Bone marrow (tissue), 2 donors: ENCODE data around the gene HMGB3.
"Not testable (repeated sequence)": the region's sequence is repeated elsewhere in the genome, so short reads cannot be mapped to it uniquely, and the experiment has no call there.

Source experiments
- DNase-seq, 2 donors: peaks; one replicate each; lab custom pipeline; 2025; lab: John Stamatoyannopoulos, UW

Gene HMGB3

GRCh38 chrX:150977411-150978162, 5.5 kb upstream of the HMGB3 start:
- no peak for DNase-seq

GRCh38 chrX:150980186-150980585, 2.9 kb upstream of the HMGB3 start:
- DNase-seq = no peak

DNA sequence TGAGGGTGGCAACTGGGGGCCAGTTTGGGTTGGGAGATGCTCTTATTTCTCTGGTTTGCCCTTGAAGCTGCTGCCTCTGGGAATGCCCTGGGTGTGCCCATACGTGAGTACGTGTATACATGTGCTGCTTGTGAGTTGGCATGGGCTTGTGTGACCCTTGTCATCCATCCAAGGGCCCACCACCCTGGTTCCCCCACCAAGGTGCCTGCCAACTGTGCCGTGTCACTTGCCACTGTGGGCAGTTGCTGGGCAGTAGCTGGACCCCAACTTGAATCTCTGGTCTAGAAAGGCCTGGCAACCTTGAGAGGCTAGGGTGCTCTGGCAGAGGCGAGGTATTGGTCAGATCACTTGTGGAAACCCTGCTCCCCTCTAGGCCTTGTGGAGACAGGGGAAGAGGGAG, 2.4 kb upstream of the HMGB3 start:
- DNase-seq = no peak

DNA sequence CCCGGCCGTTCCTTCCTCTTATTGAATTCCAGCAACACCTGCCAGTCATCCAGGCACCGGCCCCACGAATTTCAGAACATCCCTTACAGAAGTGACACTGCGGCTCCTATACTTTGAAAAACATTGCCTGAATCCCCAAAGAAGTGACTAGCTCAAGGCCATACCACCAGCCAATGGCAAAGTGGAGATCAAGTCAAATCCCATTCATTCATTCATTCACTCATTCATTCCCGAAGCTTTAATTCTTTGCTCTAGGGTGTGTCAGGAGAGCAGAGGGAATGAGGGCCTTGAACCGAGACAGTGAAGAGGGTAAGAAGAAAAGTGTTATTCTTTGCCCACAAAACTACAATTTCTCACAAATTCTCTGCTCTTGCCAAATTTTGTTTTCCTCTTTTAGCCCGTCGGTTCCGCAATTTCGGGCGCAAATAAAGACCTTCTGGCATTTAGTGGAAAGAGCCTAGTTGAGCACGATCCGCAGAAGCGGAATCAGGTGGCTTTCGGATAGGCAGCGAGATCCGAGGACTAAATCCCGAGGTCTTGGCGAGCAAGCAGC, 824 bp upstream of the HMGB3 start:
- no peak for DNase-seq

- no peak for DNase-seq
Measured at GRCh38 chrX:150983521-150984168, 510 bp downstream of the HMGB3 start.

GRCh38 chrX:150984169-150984824, 1.2 kb downstream of the HMGB3 start:
- DNase-seq = no peak

- DNase-seq = not testable (repeated sequence)
Measured at GRCh38 chrX:150987687-150988086, 4.6 kb downstream of the HMGB3 start.

- DNase-seq = no peak
Measured at GRCh38 chrX:150989420-150989819, 6.3 kb downstream of the HMGB3 start.

GRCh38 chrX:150990910-150991309, 7.8 kb downstream of the HMGB3 start:
- DNase-seq = no peak

DNA sequence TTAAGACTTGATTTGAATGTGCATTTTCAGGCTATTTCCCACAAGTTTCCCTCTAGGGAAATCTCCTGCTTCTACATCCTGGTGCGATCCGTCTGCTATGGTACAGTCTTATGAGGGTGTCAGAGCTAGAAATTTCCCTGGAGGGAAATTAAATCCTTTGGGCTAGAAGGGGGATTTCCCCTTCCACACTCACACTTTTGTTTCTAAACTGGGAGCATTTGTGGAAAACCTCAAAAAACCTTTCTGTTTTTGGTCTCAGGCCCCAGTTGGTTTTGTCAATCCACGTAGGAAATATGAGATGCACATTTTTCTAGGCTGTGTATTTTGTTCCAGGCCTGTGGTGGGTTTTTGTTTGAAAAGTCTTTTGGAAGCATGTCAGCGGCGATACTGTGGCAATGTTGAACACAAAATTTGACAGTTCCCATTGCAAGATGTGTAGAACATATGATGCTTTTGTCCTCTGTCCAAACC, 17.8 kb downstream of the HMGB3 start:
- no peak for DNase-seq

DNA sequence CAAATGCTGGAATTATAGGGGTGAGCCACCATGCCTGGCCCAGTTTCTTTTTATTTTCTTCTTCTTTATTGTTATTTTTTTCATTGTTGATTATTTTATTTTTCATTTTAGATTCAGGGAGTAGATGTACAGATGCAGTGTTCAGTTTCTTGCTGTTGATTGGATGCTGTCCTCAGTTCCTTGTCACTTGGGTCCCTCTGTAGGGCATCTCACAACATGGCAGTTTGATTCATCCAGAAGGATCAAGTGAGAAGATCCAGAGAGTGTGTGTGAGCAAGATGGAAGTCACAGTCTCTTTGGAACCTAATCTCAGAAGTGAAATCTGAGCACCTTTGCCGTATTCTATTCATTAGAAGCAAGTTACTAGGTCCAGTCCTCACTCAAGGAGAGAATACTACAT, 20.9 kb downstream of the HMGB3 start:
- no peak for DNase-seq

DNA sequence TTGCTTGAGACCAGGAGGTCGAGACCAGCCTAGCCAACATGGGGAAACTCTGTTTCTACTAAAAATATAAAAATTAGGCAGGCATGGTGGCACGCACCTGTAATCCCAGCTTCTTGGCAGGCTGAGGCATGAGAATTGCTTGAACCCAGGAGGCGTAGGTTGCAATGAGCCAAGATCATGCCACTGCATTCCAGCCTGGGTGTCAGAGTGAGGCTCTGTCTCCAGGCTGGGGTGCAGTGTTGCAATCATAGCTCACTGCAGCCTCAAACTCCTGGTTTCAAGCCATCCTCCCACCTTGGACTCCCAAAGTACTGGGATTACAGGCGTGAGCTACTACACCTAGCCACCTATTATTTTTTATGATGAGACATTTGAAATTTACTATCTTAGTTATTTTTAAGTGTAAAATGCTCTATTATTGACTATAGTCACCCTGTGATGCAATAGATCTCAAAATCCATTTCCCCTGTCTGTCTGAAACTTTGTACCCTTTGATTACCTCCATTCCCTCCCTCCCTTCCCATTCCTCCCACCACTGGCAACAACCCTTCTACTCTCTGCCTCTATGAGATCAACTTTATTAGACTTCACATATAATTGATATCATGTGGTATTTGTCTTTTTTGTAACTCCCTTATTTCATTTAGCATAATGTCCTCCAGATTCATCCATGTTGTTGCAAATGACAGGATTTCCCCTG, 23.4 kb downstream of the HMGB3 start:
- no peak for DNase-seq

GRCh38 chrX:151009582-151009981, 26.4 kb downstream of the HMGB3 start:
- no peak for DNase-seq

DNA sequence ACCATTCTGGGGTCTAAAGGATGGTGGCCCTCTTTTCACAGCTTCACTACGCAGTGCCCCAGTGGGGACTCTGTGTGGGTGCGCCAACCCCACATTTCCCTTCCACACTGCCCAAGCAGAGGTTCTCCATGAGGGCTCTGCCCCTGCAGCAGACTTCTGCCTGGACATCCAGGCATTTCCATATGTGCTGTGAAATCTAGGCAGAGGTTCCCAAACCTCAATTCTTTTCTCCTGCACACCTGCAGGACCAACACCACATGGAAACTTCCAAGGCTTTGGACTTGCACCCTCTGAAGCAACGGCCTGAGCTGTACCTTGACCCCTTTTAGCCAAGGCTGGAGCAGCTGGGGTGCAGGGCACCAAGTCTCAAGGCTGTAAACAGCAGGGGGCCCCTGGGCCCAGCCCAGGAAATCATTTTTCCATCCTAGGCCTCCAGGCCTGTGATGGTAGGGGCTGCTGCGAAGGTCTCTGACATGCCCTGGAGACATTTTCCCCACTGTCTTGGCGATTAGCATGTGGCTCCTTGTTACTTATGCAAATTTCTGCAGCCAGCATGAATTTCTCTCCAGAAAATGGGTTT, 30.1 kb downstream of the HMGB3 start:
- no peak for DNase-seq

DNA sequence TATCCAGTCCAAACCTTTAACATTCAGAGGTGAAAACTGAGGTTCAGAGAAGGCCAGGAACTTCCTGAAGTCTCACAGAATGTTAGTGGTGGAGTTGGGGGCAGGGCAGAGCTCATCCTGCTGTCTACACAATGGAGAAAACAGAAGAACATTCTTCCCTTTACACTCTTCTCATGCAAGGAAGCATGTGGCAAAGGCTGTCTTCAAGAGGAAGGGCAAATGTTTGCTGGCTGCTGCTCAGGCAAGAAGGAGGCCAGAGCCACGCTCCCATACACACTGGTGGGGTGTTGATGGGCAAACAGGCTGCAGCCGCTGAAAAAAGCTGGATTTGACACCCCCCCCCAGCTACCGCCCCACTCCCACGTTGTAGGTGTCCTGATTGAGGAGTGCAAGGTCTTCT, 32.5 kb downstream of the HMGB3 start:
- no peak for DNase-seq

GRCh38 chrX:151019856-151020255, 36.7 kb downstream of the HMGB3 start:
- DNase-seq = no peak

- DNase-seq = no peak
Measured at GRCh38 chrX:151030845-151031244, 47.7 kb downstream of the HMGB3 start.

- DNase-seq = no peak
Measured at GRCh38 chrX:151031391-151031975, 48.3 kb downstream of the HMGB3 start.

DNA sequence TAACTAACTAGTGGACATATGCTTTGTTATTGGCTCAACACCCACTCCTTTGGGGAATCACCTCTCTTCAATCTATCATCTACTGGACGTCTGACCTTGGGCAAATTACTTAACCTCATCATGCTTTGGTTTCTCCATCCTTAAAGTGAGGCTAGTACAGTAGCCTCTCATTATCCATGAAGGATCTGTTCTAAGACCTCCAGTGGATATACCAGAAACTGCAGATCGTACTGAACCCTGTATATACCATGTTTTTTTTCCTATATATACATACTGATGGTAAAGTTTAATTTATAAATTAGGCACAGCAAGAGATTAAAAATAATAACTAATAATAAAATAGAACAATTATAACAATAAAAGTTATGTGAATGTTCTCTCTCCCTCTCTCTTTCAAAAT, 56.2 kb downstream of the HMGB3 start:
- no peak for DNase-seq
